Upper lobe of left lung (tissue), 4 donors: ENCODE measurements around the gene PHYHIPL.

Source experiments
- CTCF ChIP-seq, 6 experiments: fragments of 450-650 bp in 4 of 6; fragments of 200-600 bp in 2 of 6; sonication (generic) in 2 of 6; IDR thresholded peaks; one replicate each; pipeline ENCODE4 v1.5.1; 2016 to 2019; ENCODE audit warnings: antibody characterized with exemption in 6 of 6
- POLR2A ChIP-seq, 4 donors: fragments of 450-650 bp; IDR thresholded peaks; one replicate each; pipeline ENCODE4 v1.5.1; 2016 to 2017; ENCODE audit warnings: antibody characterized with exemption in 4 of 4, mild to moderate bottlenecking in 2 of 4
- POLR2AphosphoS5 ChIP-seq, 2 donors: sonication (generic); formaldehyde crosslinking; IDR thresholded peaks; one replicate each; pipeline ENCODE4 v1.5.1; 2017; ENCODE audit warnings: antibody characterized with exemption in 2 of 2

GRCh38 chr10:59273445-59273844 lies 97.0 kb downstream of the PHYHIPL start:
- TF ChIP-seq CTCF (IDR thresholded peaks at IDR 0.05) (no peak), POLR2AphosphoS5 (IDR thresholded peaks at IDR 0.05) (no peak), POLR2A (IDR thresholded peaks at IDR 0.05) (no peak)
